Parathyroid adenoma (tissue), 2 donors: Measurements from ENCODE around the gene ORC4.
"Not testable (repeated sequence)": the region's sequence is repeated elsewhere in the genome, so short reads cannot be mapped to it uniquely, and the experiment has no call there.

Source experiments
- H2AFZ ChIP-seq: fragments of 300-600 bp; sonication (generic); one replicate; pipeline ENCODE4 v1.7.0; 2017; ENCODE audit warnings: antibody characterized with exemption, mild to moderate bottlenecking
- H3K27ac ChIP-seq: fragments of 300-600 bp; sonication (generic); one replicate; pipeline ENCODE4 v1.7.0; 2017
- H3K27me3 ChIP-seq: fragments of 300-600 bp; sonication (generic); one replicate; pipeline ENCODE4 v1.7.0; 2017; ENCODE audit warnings: low read length; ENCODE audit not compliant: control insufficient read depth, insufficient read depth
- H3K36me3 ChIP-seq: fragments of 300-600 bp; sonication (generic); one replicate; pipeline ENCODE4 v1.7.0; 2017; ENCODE audit warnings: low read length; ENCODE audit not compliant: control insufficient read depth, insufficient read depth
- H3K4me1 ChIP-seq: fragments of 300-600 bp; sonication (generic); one replicate; pipeline ENCODE4 v1.7.0; 2017; ENCODE audit warnings: control low read depth
- H3K4me2 ChIP-seq: fragments of 300-600 bp; sonication (generic); one replicate; pipeline ENCODE4 v1.7.0; 2017; ENCODE audit warnings: low read length
- H3K4me3 ChIP-seq: fragments of 300-600 bp; sonication (generic); one replicate; pipeline ENCODE4 v1.7.0; 2017; ENCODE audit warnings: low read depth, low read length
- H3K79me2 ChIP-seq: fragments of 300-600 bp; sonication (generic); one replicate; pipeline ENCODE4 v1.7.0; 2017; ENCODE audit warnings: control low read depth
- H3K9ac ChIP-seq: fragments of 300-600 bp; sonication (generic); one replicate; pipeline ENCODE4 v1.7.0; 2017; ENCODE audit warnings: mild to moderate bottlenecking
- H3K9me3 ChIP-seq: fragments of 300-600 bp; sonication (generic); one replicate; pipeline ENCODE4 v1.7.0; 2017; ENCODE audit warnings: low read length; ENCODE audit not compliant: control insufficient read depth
- CTCF ChIP-seq: fragments of 300-600 bp; sonication (generic); IDR thresholded peaks from one replicate; pipeline ENCODE4 v1.7.0; 2017; ENCODE audit warnings: antibody characterized with exemption, mild to moderate bottlenecking
- donor health status: primary hyperparathyroidism.

Gene ORC4

GRCh38 chr2:148007219-148007900, 13.2 kb downstream of the ORC4 start:
- H2AFZ ChIP-seq: no peak overlapping the region
- H3K4me1 ChIP-seq: no peaks in the 10 kb centered on the region
- H3K9me3 ChIP-seq: no peaks in the 10 kb centered on the region
- TF ChIP-seq CTCF: no peak
- H3K4me2 ChIP-seq: no peak overlapping the region
- H3K9ac ChIP-seq: no peak overlapping the region
- no peak overlapping the region for H3K4me3 ChIP-seq
- H3K27me3 ChIP-seq: no peaks in the 10 kb centered on the region
- H3K79me2 ChIP-seq: peaks cover 73% of the 10 kb centered on the region
- H3K27ac ChIP-seq: no peak overlapping the region
- H3K36me3 ChIP-seq: no peaks in the 10 kb centered on the region

GRCh38 chr2:148006249-148007007, 14.1 kb downstream of the ORC4 start:
- no peaks in the 10 kb centered on the region for H3K27me3 ChIP-seq
- H3K4me2 ChIP-seq: no peak overlapping the region
- no peak overlapping the region for H2AFZ ChIP-seq
- TF ChIP-seq CTCF: no peak
- no peak overlapping the region for H3K27ac ChIP-seq
- no peaks in the 10 kb centered on the region for H3K9me3 ChIP-seq
- no peak overlapping the region for H3K9ac ChIP-seq
- H3K4me3 ChIP-seq: no peak overlapping the region
- no peaks in the 10 kb centered on the region for H3K36me3 ChIP-seq
- H3K79me2 ChIP-seq: peaks cover 74% of the 10 kb centered on the region
- no peaks in the 10 kb centered on the region for H3K4me1 ChIP-seq

- H3K4me1 ChIP-seq, H3K9ac ChIP-seq, H3K27me3 ChIP-seq, H3K36me3 ChIP-seq, H2AFZ ChIP-seq, H3K4me3 ChIP-seq, H3K27ac ChIP-seq, H3K4me2 ChIP-seq, H3K9me3 ChIP-seq: not testable (repeated sequence)
- H3K79me2 ChIP-seq: peaks cover 61% of the 10 kb centered on the region
These were observed 18.1 kb downstream of the ORC4 start for GRCh38 chr2:148002420-148002819.

- no peaks in the 10 kb centered on the region for H3K9me3 ChIP-seq
- H3K4me2 ChIP-seq: no peak overlapping the region
- no peaks in the 10 kb centered on the region for H3K4me1 ChIP-seq
- H3K9ac ChIP-seq: no peak overlapping the region
- H2AFZ ChIP-seq: no peak overlapping the region
- TF ChIP-seq CTCF: no peak
- no peak overlapping the region for H3K27ac ChIP-seq
- no peaks in the 10 kb centered on the region for H3K27me3 ChIP-seq
- H3K36me3 ChIP-seq: no peaks in the 10 kb centered on the region
- no peak overlapping the region for H3K4me3 ChIP-seq
- H3K79me2 ChIP-seq: peaks cover 54% of the 10 kb centered on the region
These were observed 20.4 kb downstream of the ORC4 start for GRCh38 chr2:148000095-148000494.

GRCh38 chr2:147999126-147999525, 21.4 kb downstream of the ORC4 start:
- no peak overlapping the region for H2AFZ ChIP-seq
- H3K4me1 ChIP-seq: no peaks in the 10 kb centered on the region
- no peak for TF ChIP-seq CTCF
- peaks cover 52% of the 10 kb centered on the region for H3K79me2 ChIP-seq
- H3K4me2 ChIP-seq: no peak overlapping the region
- H3K36me3 ChIP-seq: no peaks in the 10 kb centered on the region
- H3K27ac ChIP-seq: no peak overlapping the region
- H3K27me3 ChIP-seq: no peaks in the 10 kb centered on the region
- no peak overlapping the region for H3K4me3 ChIP-seq
- H3K9me3 ChIP-seq: no peaks in the 10 kb centered on the region
- H3K9ac ChIP-seq: no peak overlapping the region
